IMR-90 (cell line): ENCODE results near the gene CFAP43. TPM values are rescaled to one million over a fixed set of nuclear protein-coding genes. Genes with fewer than 3 reads are reported as not detected.

Source experiments
- ATAC-seq: fragments of 200-7000 bp; cut with Tn5 transposase; 2 replicates; pipeline ENCODE4 v1.9.1; 2020; ENCODE audit warnings: low read depth, mild to moderate bottlenecking, moderate library complexity
- BruUV-seq: library from RNA; stranded (reverse); fragments of 400-500 nt; replicated peaks from 2 replicates; lab custom pipeline; 2021; lab: Mats Ljungman, UMichigan
- CTCF ChIA-PET: fragments of 300-600 bp; formaldehyde crosslinking; extraction: SDS; loops from one replicate; lab custom pipeline; 2021; ENCODE audit warnings: antibody characterized with exemption; lab: Yijun Ruan, JAX
- POLR2A ChIA-PET: fragments of 300-600 bp; sonication (Branson Sonifier 250); formaldehyde crosslinking; loops from one replicate; lab custom pipeline; 2022; ENCODE audit warnings: antibody characterized with exemption; ENCODE audit not compliant: unreplicated experiment; lab: Charles Lee
- DNase-seq: peaks from one replicate; pipeline ENCODE4 v3.0.0; 2013
- H2AFZ ChIP-seq: replicated peaks from 2 replicates; pipeline ENCODE3; 2013; ENCODE audit warnings: low read length, mild to moderate bottlenecking; ENCODE audit not compliant: poor library complexity
- H2AK5ac ChIP-seq: 2 replicates; pipeline ENCODE4 v1.6.1; 2013; ENCODE audit warnings: low read depth, low read length, inconsistent platforms
- H2AK9ac ChIP-seq: replicated peaks from 2 replicates; pipeline ENCODE3; 2013; ENCODE audit warnings: mild to moderate bottlenecking, low read depth, low read length, moderate library complexity; ENCODE audit not compliant: poor library complexity
- H2BK120ac ChIP-seq: 2 replicates; pipeline ENCODE4 v1.6.1; 2013; ENCODE audit warnings: low read depth, low read length, inconsistent platforms
- H2BK15ac ChIP-seq: 3 replicates; pipeline ENCODE4 v1.6.1; 2013; ENCODE audit warnings: low read depth, low read length, inconsistent platforms
- H2BK20ac ChIP-seq: 2 replicates; pipeline ENCODE4 v1.6.1; 2013; ENCODE audit warnings: low read depth, mild to moderate bottlenecking, inconsistent platforms, low read length, moderate library complexity
- H2BK5ac ChIP-seq: 2 replicates; pipeline ENCODE4 v1.6.1; 2013; ENCODE audit warnings: mild to moderate bottlenecking, low read depth, low read length, inconsistent platforms; ENCODE audit not compliant: poor library complexity, severe bottlenecking
- H3K14ac ChIP-seq: replicated peaks from 2 replicates; pipeline ENCODE4 v1.6.1; 2013; ENCODE audit warnings: low read depth, low read length, inconsistent platforms
- H3K18ac ChIP-seq: 2 replicates; pipeline ENCODE4 v1.6.1; 2013; ENCODE audit warnings: low read depth, low read length, control low read depth
- H3K23ac ChIP-seq: 2 replicates; pipeline ENCODE4 v1.6.1; 2013; ENCODE audit warnings: low read depth, low read length, inconsistent platforms
- H3K27ac ChIP-seq: 2 replicates; pipeline ENCODE4 v1.5.1; 2013; ENCODE audit warnings: mild to moderate bottlenecking, control low read depth, low read length; ENCODE audit not compliant: insufficient read depth
- H3K27me3 ChIP-seq: 2 replicates; pipeline ENCODE4 v1.6.1; 2013; ENCODE audit warnings: low read length; ENCODE audit not compliant: control insufficient read depth, insufficient read depth
- H3K36me3 ChIP-seq: 2 replicates; pipeline ENCODE4 v1.6.1; 2013; ENCODE audit warnings: low read length, mixed read lengths; ENCODE audit not compliant: control insufficient read depth, insufficient read depth
- H3K4ac ChIP-seq: 2 replicates; pipeline ENCODE4 v1.6.1; 2013; ENCODE audit warnings: low read depth, low read length, inconsistent platforms
- H3K4me1 ChIP-seq: 2 replicates; pipeline ENCODE4 v1.6.1; 2013; ENCODE audit warnings: low read length, mixed read lengths; ENCODE audit not compliant: control insufficient read depth, insufficient read depth
- H3K4me2 ChIP-seq: 2 replicates; pipeline ENCODE4 v1.6.1; 2013; ENCODE audit warnings: low read depth, mild to moderate bottlenecking, control low read depth, low read length, moderate library complexity
- H3K4me3 ChIP-seq: 2 replicates; pipeline ENCODE4 v1.5.1; 2013; ENCODE audit warnings: low read depth, mild to moderate bottlenecking, control low read depth, low read length, moderate library complexity; ENCODE audit not compliant: insufficient read depth
- H3K56ac ChIP-seq: 2 replicates; pipeline ENCODE4 v1.6.1; 2013; ENCODE audit warnings: low read length, inconsistent platforms; ENCODE audit not compliant: insufficient read depth; ENCODE audit errors: extremely low read depth
- H3K79me1 ChIP-seq, 2 experiments: 2 replicates each; pipeline ENCODE4 v1.6.1; 2013; ENCODE audit warnings: low read length in 2 of 2, inconsistent platforms in 1 of 2, low read depth in 1 of 2
- H3K9ac ChIP-seq: 2 replicates; pipeline ENCODE4 v1.6.1; 2013; ENCODE audit warnings: low read depth, low read length, control low read depth
- H3K9me1 ChIP-seq: 2 replicates; pipeline ENCODE4 v1.6.1; 2013; ENCODE audit warnings: low read length, inconsistent platforms; ENCODE audit not compliant: insufficient read depth
- H3K9me3 ChIP-seq: 2 replicates; pipeline ENCODE4 v1.6.1; 2013; ENCODE audit warnings: low read length; ENCODE audit not compliant: control insufficient read depth, insufficient read depth
- H4K20me1 ChIP-seq: 2 replicates; pipeline ENCODE4 v1.6.1; 2013; ENCODE audit warnings: low read length, inconsistent platforms; ENCODE audit not compliant: insufficient read depth
- H4K5ac ChIP-seq: 2 replicates; pipeline ENCODE4 v1.6.1; 2013; ENCODE audit warnings: mild to moderate bottlenecking, low read depth, low read length, control low read depth
- H4K8ac ChIP-seq, 2 experiments: 2 replicates each; pipeline ENCODE4 v1.6.1; 2013; ENCODE audit warnings: low read depth in 2 of 2, low read length in 2 of 2, control low read depth in 1 of 2, inconsistent platforms in 1 of 2
- H4K91ac ChIP-seq: 2 replicates; pipeline ENCODE4 v1.6.1; 2013; ENCODE audit warnings: low read depth, low read length, inconsistent platforms; ENCODE audit not compliant: insufficient read depth
- CEBPB ChIP-seq: IDR thresholded peaks from 2 replicates; pipeline ENCODE4 v1.6.1; 2012; ENCODE audit warnings: low read depth, low read length, improper control_type of control experiment
- CTCF ChIP-seq: conservative IDR thresholded peaks from 2 replicates; pipeline ENCODE4 v1.5.1; 2012; ENCODE audit warnings: mild to moderate bottlenecking, low read depth, low read length, improper control_type of control experiment
- ELK1 ChIP-seq: fragments of 150-350 bp; IDR thresholded peaks from 2 replicates; pipeline ENCODE4 v1.6.1; 2016; ENCODE audit warnings: low read depth, mild to moderate bottlenecking, low read length, moderate library complexity, borderline replicate concordance
- FOS ChIP-seq: fragments of 150-350 bp; IDR thresholded peaks from 2 replicates; pipeline ENCODE4 v1.6.1; 2016; ENCODE audit warnings: low read depth, low read length
- MAFK ChIP-seq: IDR thresholded peaks from 2 replicates; pipeline ENCODE4 v1.6.1; 2012; ENCODE audit warnings: low read depth, low read length, improper control_type of control experiment
- MAZ ChIP-seq: IDR thresholded peaks from 2 replicates; pipeline ENCODE4 v1.6.1; 2012; ENCODE audit warnings: low read depth, mild to moderate bottlenecking, low read length, improper control_type of control experiment, moderate library complexity, borderline replicate concordance
- MXI1 ChIP-seq: IDR thresholded peaks from 2 replicates; pipeline ENCODE4 v1.6.1; 2012; ENCODE audit warnings: low read depth, mild to moderate bottlenecking, low read length, moderate library complexity, borderline replicate concordance
- NFE2L2 ChIP-seq: fragments of 150-350 bp; IDR thresholded peaks from 2 replicates; pipeline ENCODE4 v1.6.1; 2016; ENCODE audit warnings: low read depth, mild to moderate bottlenecking, low read length
- RAD21 ChIP-seq: IDR thresholded peaks from 2 replicates; pipeline ENCODE4 v1.6.1; 2012; ENCODE audit warnings: low read length, improper control_type of control experiment
- RCOR1 ChIP-seq: IDR thresholded peaks from 2 replicates; pipeline ENCODE4 v1.6.1; 2012; ENCODE audit warnings: mild to moderate bottlenecking, low read length, improper control_type of control experiment; ENCODE audit not compliant: insufficient replicate concordance
- SMC3 ChIP-seq: fragments of 150-350 bp; IDR thresholded peaks from 2 replicates; pipeline ENCODE4 v1.6.1; 2016; ENCODE audit warnings: low read depth, mild to moderate bottlenecking, antibody characterized with exemption, low read length, moderate library complexity
- WGBS, 2 experiments: methylation state at CpG; one replicate each; pipeline versions ENCODE4 v1.1.5 to v1.1.7; 2013; ENCODE audit warnings: missing lambda C conversion rate in 2 of 2; ENCODE audit not compliant: insufficient read length in 1 of 2; ENCODE audit errors: extremely low coverage in 2 of 2; 5-methylcytosine and 5-hydroxymethylcytosine counted together
- dilution Hi-C: fragments of 300-500 bp; cut with HindIII; formaldehyde crosslinking; loops from one replicate; pipeline ENCODE4 v1.14.3; 2018; ENCODE audit warnings: low sequenced_read_pairs; ENCODE audit not compliant: unreplicated experiment
- in situ Hi-C: fragments of 300-500 bp; cut with MboI; formaldehyde crosslinking; loops from 3 replicates; pipeline ENCODE4 v1.14.3; 2019; ENCODE audit warnings: low sequenced_read_pairs, inconsistent platforms, mixed read lengths
- intact Hi-C: fragments of 100-400 bp; cut with micrococcal nuclease; formaldehyde crosslinking; loops from 2 replicates; pipeline ENCODE4 v1.10.0; 2022
- polyA plus RNA-seq, 3 experiments: library from polyadenylated mRNA; depleted of rRNA; stranded (reverse); fragments of >200 nt; gene quantifications; 2 replicates each; pipeline ENCODE4 v1.2.3, GENCODE V29; 2012; ENCODE audit warnings: low replicate concordance in 1 of 3
- total RNA-seq: library from RNA; depleted of rRNA; stranded (reverse); fragments of >200 nt; gene quantifications from 2 replicates; pipeline ENCODE4 v1.2.3, GENCODE V29; 2012

Gene CFAP43
- total and polyA plus RNA-seq, 2 of the 4 experiments (the other 2 are of a cell fraction): under 0.01 to 0.05 TPM

- Histone ChIP-seq H4K8ac (no peak overlapping the region), H2BK5ac (no peak overlapping the region), H3K23ac (no peak overlapping the region), H3K56ac (no peak overlapping the region), H2AK9ac (no peak overlapping the region), H3K4me2 (no peak overlapping the region), H3K9me1 (peaks cover under 1% of the 10 kb centered on the region; the same call in 1 of the 2 replicates), H2BK15ac (no peak overlapping the region), H3K36me3 (no peaks in the 10 kb centered on the region), H3K18ac (no peak overlapping the region), H4K5ac (no peak overlapping the region), H3K27ac (no peak overlapping the region), H2BK20ac (no peak overlapping the region), H3K27me3 (no peaks in the 10 kb centered on the region), H3K4ac (no peak overlapping the region), H3K4me1 (peaks cover 2% of the 10 kb centered on the region; the same call in 1 of the 2 replicates), H3K79me1 (no peaks in the 10 kb centered on the region), H3K9me3 (no peaks in the 10 kb centered on the region), H3K9ac (no peak overlapping the region), H2AFZ (no peak overlapping the region), H4K91ac (no peak overlapping the region), H3K14ac (no peak overlapping the region), H3K4me3 (no peak overlapping the region), H2AK5ac (no peak overlapping the region), H4K20me1 (no peaks in the 10 kb centered on the region), H2BK120ac (no peak overlapping the region)
- ATAC-seq: no peak
- POLR2A ChIA-PET: no interaction called here
- BruUV-seq: no TSS peak
- no peak for DNase-seq
- in situ Hi-C loops (no loop called here), intact Hi-C loops (no loop called here), dilution Hi-C loops (no loop called here)
- no peak for TF ChIP-seq RAD21
- TF ChIP-seq MXI1: no peak
- no peak for TF ChIP-seq ELK1
- TF ChIP-seq CTCF: no peak
- TF ChIP-seq SMC3: no peak
- no peak for TF ChIP-seq MAZ
- no peak for TF ChIP-seq FOS
- TF ChIP-seq CEBPB: no peak
- TF ChIP-seq RCOR1: no peak
- no peak for TF ChIP-seq NFE2L2
- TF ChIP-seq MAFK: no peak
- no CpG with 5 or more reads among the region's 1 CpG for WGBS, 2 experiments
- CTCF ChIA-PET: no interaction called here
These were observed 128.2 kb downstream of the CFAP43 start for GRCh38 chr10:104103956-104104355.
